Measurements from ENCODE around the gene SDCCAG8. TPM values are rescaled to one million over a fixed set of nuclear protein-coding genes. Genes with fewer than 3 reads are reported as not detected.

The SDCCAG8 gene
- total RNA-seq, 8 experiments from 2014 or later, result 24.6 to 68.7 (median 46.8) TPM

DNA sequence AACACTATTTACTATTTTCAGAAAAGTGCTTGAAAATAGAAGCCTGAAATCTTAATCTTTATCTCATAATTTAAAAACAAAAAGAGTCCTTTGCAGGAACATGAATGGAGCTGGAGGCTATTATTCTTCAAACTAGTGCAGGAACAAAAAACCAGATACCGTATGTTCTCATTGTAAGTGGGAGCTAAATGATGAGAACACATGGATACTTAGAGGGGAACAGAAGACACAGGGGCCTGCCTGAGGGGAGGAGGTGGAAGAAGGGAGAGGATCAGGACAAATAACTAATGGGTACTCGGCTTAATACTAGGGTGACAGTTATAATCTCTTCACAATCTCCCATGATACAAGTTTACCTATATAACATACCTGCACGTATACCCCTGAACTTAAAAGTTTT is 176.3 kb downstream of the SDCCAG8 start:
- peaks cover 0 to 2% of the 10 kb centered on the region in 2 donors for H3K4me1 ChIP-seq (replicated peaks in 1 of 2)
- in situ Hi-C loops (cut with MboI; ENCODE audit: low pct_unique_long_range_greater_than_20kb in 2 of 9, low sequenced_read_pairs in 9 of 9, unreplicated experiment in 9 of 9), result no loop called here
- H3K4me3 ChIP-seq, result no peak overlapping the region
- WGBS, 10 experiments, result 17 to 100% (median 66%) methylated on average over 1 to 3 of the region's 3 CpGs
- no peak for ATAC-seq (replicated peaks in 6 of 8)
- no peak overlapping the region for H3K27ac ChIP-seq

- 75 to 94% (median 91%) methylated on average over 3 to 8 of the region's 8 CpGs for WGBS, 10 experiments
- H3K4me1 ChIP-seq (replicated peaks in 1 of 2), result peaks cover 0 to 2% of the 10 kb centered on the region in 2 donors
- H3K27ac ChIP-seq, result no peak overlapping the region
- ATAC-seq (replicated peaks in 6 of 8), result no peak
- no peak overlapping the region for H3K4me3 ChIP-seq
- in situ Hi-C loops (cut with MboI; ENCODE audit: low pct_unique_long_range_greater_than_20kb in 2 of 9, low sequenced_read_pairs in 9 of 9, unreplicated experiment in 9 of 9), result no loop called here
These were observed 178.0 kb downstream of the SDCCAG8 start for GRCh38 chr1:243433737-243434370.

DNA sequence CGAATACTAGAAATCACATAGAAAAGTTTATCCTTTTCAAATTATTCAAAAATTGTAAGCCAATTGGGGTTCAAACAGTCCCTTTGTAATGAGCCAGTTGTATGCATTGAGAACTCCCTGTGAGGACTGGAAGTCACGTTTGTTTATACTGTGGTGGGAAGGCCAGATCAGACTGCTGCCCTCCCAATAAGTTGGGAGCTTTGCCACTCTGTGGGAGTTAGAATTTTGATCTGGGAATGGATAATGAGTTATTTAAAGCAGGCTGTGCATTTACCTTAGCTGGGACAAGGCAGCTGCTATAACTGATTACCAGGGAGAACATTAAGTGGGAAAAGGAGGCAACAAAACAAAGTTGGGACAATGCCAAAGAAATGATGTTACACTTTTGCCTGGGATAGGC is 178.8 kb downstream of the SDCCAG8 start:
- no peak for ATAC-seq (replicated peaks in 6 of 8)
- H3K4me1 ChIP-seq (replicated peaks in 1 of 2), result peaks cover 1 to 2% of the 10 kb centered on the region in 2 donors
- H3K27ac ChIP-seq, result no peak overlapping the region
- 47 to 93% (median 78%) methylated on average over 1 to 2 of the region's 2 CpGs for WGBS, 10 experiments
- in situ Hi-C loops (cut with MboI; ENCODE audit: low pct_unique_long_range_greater_than_20kb in 2 of 9, low sequenced_read_pairs in 9 of 9, unreplicated experiment in 9 of 9), result no loop called here
- H3K4me3 ChIP-seq, result no peak overlapping the region

DNA sequence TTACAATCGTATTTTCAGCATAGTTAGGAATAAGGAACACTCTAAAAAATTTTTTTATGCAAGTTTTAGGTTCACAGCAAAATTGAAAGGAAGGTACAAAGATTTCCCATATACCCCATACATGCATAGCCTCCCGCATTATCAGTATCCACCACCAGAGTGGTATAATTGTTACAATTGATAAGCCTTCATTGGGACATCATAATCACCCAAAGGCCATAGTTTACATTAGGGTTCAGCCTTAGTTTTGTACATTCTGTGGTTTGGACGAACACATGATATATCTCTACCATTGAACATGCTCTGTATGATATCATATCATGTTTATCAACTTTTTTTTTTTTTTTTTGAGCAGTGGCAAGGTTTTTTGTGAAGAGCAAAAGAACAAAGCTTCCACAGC is 180.0 kb downstream of the SDCCAG8 start:
- WGBS, 10 experiments, result 74 to 100% (median 93%) methylated on average over 1 to 3 of the region's 3 CpGs
- peaks cover 2 to 9% of the 10 kb centered on the region in 2 donors for H3K4me1 ChIP-seq (replicated peaks in 1 of 2)
- no peak overlapping the region for H3K4me3 ChIP-seq
- no peak for ATAC-seq (replicated peaks in 6 of 8)
- no peak overlapping the region for H3K27ac ChIP-seq
- in situ Hi-C loops (cut with MboI; ENCODE audit: low pct_unique_long_range_greater_than_20kb in 2 of 9, low sequenced_read_pairs in 9 of 9, unreplicated experiment in 9 of 9), result no loop called here

DNA sequence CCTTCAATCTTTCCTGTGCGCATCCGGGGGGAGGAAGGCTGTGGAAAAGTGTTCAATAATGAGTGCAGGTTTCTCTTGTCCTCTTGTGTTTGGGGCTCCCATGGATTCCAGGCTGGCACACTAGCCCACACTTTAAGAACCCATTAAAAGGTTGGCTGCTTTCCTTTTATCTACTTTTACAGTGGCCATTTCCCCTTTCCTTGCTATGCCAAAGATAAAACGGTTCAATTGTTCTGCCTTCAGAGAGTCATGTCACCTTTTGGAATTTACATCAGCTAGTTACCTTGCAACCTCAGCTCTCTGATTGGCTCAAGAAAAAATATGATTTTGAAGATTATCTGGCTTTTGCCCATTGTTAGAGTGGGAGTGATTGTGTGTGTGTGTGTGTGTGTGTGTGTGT is 182.3 kb downstream of the SDCCAG8 start:
- no peak overlapping the region for H3K27ac ChIP-seq
- WGBS, 10 experiments, result 79 to 92% (median 90%) methylated on average over 1 to 3 of the region's 3 CpGs; no CpG with 5 or more reads in 6 of the 10 experiments
- in situ Hi-C loops (cut with MboI; ENCODE audit: low pct_unique_long_range_greater_than_20kb in 2 of 9, low sequenced_read_pairs in 9 of 9, unreplicated experiment in 9 of 9), result no loop called here
- H3K4me1 ChIP-seq (replicated peaks in 1 of 2), result peaks cover 0 to 9% of the 10 kb centered on the region in 2 donors
- H3K4me3 ChIP-seq, result no peak overlapping the region
- ATAC-seq (replicated peaks in 6 of 8), result no peak

GRCh38 chr1:243438815-243439214 is 183.0 kb downstream of the SDCCAG8 start:
- peak in 2 of 8 experiments; percentile 29 to 36 for ATAC-seq (replicated peaks in 6 of 8)
- 67 to 100% (median 97%) methylated on average over 1 to 2 of the region's 2 CpGs for WGBS, 10 experiments
- Histone ChIP-seq H3K27ac (no peak overlapping the region), H3K4me1 (replicated peaks in 1 of 2) (peaks cover 0 to 9% of the 10 kb centered on the region in 2 donors), H3K4me3 (no peak overlapping the region)
- in situ Hi-C loops (cut with MboI; ENCODE audit: low pct_unique_long_range_greater_than_20kb in 2 of 9, low sequenced_read_pairs in 9 of 9, unreplicated experiment in 9 of 9), result no loop called here

DNA sequence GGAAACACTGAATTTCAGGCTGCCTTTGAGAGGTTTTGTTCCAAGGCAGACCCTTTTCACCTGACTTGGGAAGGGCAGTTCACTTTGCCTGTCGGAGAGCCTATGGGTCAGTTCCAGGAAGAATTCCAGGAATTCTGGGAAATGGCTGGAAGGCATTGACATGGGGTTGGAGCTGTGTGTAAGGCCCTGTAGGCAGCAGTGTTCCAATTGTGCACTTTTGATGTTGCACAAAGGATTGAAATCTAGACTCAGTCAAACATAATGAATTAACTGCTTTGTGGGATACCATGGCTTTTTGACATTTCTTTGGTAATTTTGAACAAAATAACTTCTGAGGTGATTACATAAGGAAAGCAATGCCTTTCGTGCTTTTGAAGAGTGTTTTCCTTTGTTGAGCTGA is 184.6 kb downstream of the SDCCAG8 start:
- in situ Hi-C loops (cut with MboI; ENCODE audit: low pct_unique_long_range_greater_than_20kb in 2 of 9, low sequenced_read_pairs in 9 of 9, unreplicated experiment in 9 of 9), result no loop called here
- ATAC-seq (replicated peaks in 6 of 8), result peak in 4 of 8 experiments; percentile 42 to 57 (median 46)
- Histone ChIP-seq H3K4me1 (replicated peaks in 1 of 2) (peaks cover 0 to 9% of the 10 kb centered on the region in 2 donors), H3K27ac (no peak overlapping the region), H3K4me3 (no peak overlapping the region)
- WGBS, 10 experiments, result 40 to 100% (median 67%) methylated on average over 1 to 2 of the region's 2 CpGs; no CpG with 5 or more reads in 1 of the 10 experiments

DNA sequence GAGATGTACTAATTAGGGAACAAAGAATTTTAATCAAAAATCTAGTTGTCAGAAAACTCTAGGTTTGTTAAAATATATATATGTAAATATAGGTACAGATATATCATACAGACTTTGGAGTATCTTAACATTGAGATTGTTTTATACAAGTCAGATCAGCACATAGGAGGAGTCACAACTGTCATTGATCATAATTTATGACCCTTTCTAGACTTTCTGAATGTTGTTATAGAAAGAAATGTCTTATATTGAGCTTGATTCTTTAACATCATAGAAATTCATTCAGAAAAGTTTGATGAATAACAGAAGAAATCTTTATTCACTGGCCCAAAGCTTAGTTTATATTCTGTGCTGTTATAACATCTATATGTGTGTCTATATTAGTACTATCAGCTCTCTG is 185.8 kb downstream of the SDCCAG8 start:
- ATAC-seq (replicated peaks in 6 of 8), result no peak
- H3K27ac ChIP-seq, result no peak overlapping the region
- in situ Hi-C loops (cut with MboI; ENCODE audit: low pct_unique_long_range_greater_than_20kb in 2 of 9, low sequenced_read_pairs in 9 of 9, unreplicated experiment in 9 of 9), result no loop called here
- peaks cover 0 to 9% of the 10 kb centered on the region in 2 donors for H3K4me1 ChIP-seq (replicated peaks in 1 of 2)
- no peak overlapping the region for H3K4me3 ChIP-seq

- no peak overlapping the region for H3K27ac ChIP-seq
- in situ Hi-C loops (cut with MboI; ENCODE audit: low pct_unique_long_range_greater_than_20kb in 2 of 9, low sequenced_read_pairs in 9 of 9, unreplicated experiment in 9 of 9), result no loop called here
- H3K4me3 ChIP-seq, result no peak overlapping the region
- H3K4me1 ChIP-seq (replicated peaks in 1 of 2), result peaks cover 0 to 9% of the 10 kb centered on the region in 2 donors
- 0 to 100% (median 85%) methylated on average over 1 to 4 of the region's 4 CpGs for WGBS, 10 experiments
- ATAC-seq (replicated peaks in 6 of 8), result no peak
These were observed 187.7 kb downstream of the SDCCAG8 start for GRCh38 chr1:243443557-243443956.

GRCh38 chr1:243447347-243447746 is 191.5 kb downstream of the SDCCAG8 start:
- in situ Hi-C loops (cut with MboI; ENCODE audit: low pct_unique_long_range_greater_than_20kb in 2 of 9, low sequenced_read_pairs in 9 of 9, unreplicated experiment in 9 of 9), result no loop called here
- WGBS, 10 experiments, result 0 to 100% (median 70%) methylated on average over 1 to 3 of the region's 3 CpGs; no CpG with 5 or more reads in 1 of the 10 experiments
- peak in 4 of 8 experiments; percentile 31 to 97 (median 96) for ATAC-seq (replicated peaks in 6 of 8)
- H3K4me3 ChIP-seq, result no peak overlapping the region
- no peak overlapping the region for H3K27ac ChIP-seq
- no peaks in the 10 kb centered on the region for H3K4me1 ChIP-seq (replicated peaks in 1 of 2)

DNA sequence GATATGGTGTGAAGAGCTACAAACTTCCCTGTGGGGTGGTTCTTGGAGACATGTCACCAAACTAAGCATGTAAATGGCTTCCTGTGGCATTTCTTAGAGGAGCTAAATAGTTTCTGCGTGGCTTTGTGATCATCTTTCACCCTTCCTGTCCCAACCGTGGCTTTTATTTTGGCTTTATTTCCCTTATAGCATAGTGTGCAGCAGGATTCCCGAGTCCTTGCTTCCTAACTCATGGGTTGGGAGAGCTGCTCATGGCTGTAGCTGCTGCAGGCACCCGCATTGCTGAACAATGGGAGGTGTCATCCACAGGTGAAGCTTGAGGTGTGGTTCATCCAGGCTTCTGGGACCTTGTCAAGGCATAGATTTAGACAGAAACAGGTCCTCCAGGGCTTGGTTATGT is 192.0 kb downstream of the SDCCAG8 start:
- Histone ChIP-seq H3K4me3 (no peak overlapping the region), H3K4me1 (replicated peaks in 1 of 2) (no peaks in the 10 kb centered on the region), H3K27ac (no peak overlapping the region)
- WGBS, 10 experiments, result 25 to 100% (median 67%) methylated on average over 2 to 4 of the region's 4 CpGs
- peak in 3 of 8 experiments; percentile 26 to 50 (median 29) for ATAC-seq (replicated peaks in 6 of 8)
- in situ Hi-C loops (cut with MboI; ENCODE audit: low pct_unique_long_range_greater_than_20kb in 2 of 9, low sequenced_read_pairs in 9 of 9, unreplicated experiment in 9 of 9), result no loop called here

DNA sequence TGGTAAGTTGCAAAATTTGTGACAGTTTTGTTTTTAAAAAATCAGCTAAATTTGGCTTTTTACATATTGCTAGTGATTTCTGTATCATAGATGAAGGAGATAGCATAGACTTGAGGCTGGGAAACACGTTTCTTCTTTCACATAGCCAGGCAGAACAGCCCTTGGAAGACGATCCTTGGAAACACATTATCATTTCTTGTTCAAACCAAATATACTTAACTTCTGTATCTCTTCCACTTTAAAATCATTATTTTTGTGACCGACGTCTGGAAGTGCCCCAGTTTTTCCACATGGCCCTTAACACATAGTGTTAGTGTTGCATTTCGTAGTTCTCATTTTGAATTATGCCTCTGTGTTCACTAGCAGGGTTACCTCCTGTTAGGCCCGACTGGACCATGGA is 193.5 kb downstream of the SDCCAG8 start:
- in situ Hi-C loops (cut with MboI; ENCODE audit: low pct_unique_long_range_greater_than_20kb in 2 of 9, low sequenced_read_pairs in 9 of 9, unreplicated experiment in 9 of 9), result no loop called here
- WGBS, 10 experiments, result 78 to 100% (median 95%) methylated on average over 2 to 6 of the region's 6 CpGs; no CpG with 5 or more reads in 1 of the 10 experiments
- ATAC-seq (replicated peaks in 6 of 8), result no peak
- H3K4me3 ChIP-seq, result no peak overlapping the region
- H3K4me1 ChIP-seq (replicated peaks in 1 of 2), result no peaks in the 10 kb centered on the region
- no peak overlapping the region for H3K27ac ChIP-seq

DNA sequence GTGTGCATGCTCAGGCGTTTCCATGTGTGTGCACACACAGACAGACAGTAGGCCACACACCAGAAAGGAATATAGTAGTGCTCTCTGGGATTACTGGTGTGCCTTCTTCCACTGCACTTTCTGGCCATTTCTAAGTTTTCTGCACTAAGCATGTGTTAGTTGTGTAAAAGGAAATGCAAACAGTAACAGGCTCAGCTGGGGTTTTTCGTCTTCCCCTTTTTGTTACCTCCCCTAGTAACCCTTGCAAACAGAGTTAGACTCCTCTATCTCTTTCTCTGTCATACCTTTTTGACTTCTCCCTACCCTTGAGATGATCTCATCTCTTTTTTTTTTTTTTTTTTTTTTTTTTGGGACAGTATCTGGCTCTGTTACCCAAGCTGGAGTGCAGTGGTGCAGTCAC is 196.3 kb downstream of the SDCCAG8 start:
- in situ Hi-C loops (cut with MboI; ENCODE audit: low pct_unique_long_range_greater_than_20kb in 2 of 9, low sequenced_read_pairs in 9 of 9, unreplicated experiment in 9 of 9), result no loop called here
- WGBS, 10 experiments, result 90 to 100% (median 96%) methylated on average over 1 to 2 of the region's 2 CpGs; no CpG with 5 or more reads in 3 of the 10 experiments
- no peak overlapping the region for H3K4me3 ChIP-seq
- ATAC-seq (replicated peaks in 6 of 8), result no peak
- H3K27ac ChIP-seq, result no peak overlapping the region
- no peaks in the 10 kb centered on the region for H3K4me1 ChIP-seq (replicated peaks in 1 of 2)

DNA sequence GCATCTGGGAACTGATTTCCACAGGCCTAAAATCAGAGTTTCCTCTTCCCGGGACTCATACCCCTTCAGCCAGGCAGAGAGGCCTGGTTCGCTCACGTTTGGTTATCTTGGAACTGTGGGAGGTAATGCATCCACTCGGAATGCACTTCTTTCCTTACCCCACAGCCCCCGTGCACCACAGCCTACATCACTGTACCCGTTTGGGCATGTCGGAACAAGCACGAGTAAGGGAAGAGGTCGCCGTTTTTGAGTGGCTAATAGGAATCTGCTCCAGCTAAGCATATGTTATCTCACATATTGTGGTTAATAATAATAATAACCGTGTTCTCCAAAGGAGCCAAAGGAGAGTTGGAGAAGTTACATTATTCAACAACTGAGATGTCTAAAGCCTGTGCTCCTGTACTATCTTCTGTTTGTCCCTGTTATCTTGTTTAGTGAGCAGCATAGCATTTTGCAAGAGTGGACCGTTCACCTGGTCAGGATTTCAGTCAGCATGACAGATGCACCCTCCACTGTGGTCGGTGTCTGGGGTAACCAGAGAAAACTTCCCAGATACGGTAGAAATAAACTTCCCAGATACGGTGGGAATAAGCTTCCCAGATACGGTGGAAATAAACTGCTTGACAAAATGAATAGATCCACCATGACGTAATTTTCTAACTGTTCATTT is 198.6 kb downstream of the SDCCAG8 start:
- Histone ChIP-seq H3K27ac (no peak overlapping the region), H3K4me1 (replicated peaks in 1 of 2) (no peaks in the 10 kb centered on the region), H3K4me3 (no peak overlapping the region)
- 85 to 100% (median 93%) methylated on average over 1 to 16 of the region's 17 CpGs for WGBS, 10 experiments
- in situ Hi-C loops (cut with MboI; ENCODE audit: low pct_unique_long_range_greater_than_20kb in 2 of 9, low sequenced_read_pairs in 9 of 9, unreplicated experiment in 9 of 9), result no loop called here
- ATAC-seq (replicated peaks in 6 of 8), result no peak
